H1 (cell line): ENCODE measurements around the gene GALNT17. TPM values are rescaled to one million over a fixed set of nuclear protein-coding genes. Genes with fewer than 3 reads are reported as not detected.

ENCODE experiments used
- CEBPB ChIP-seq: IDR thresholded peaks from 2 replicates; pipeline ENCODE4 v1.6.1; 2012; ENCODE audit warnings: low read depth, low read length
- FOSL1 ChIP-seq: IDR thresholded peaks from 2 replicates; pipeline ENCODE4 v1.6.1; 2011; ENCODE audit warnings: mild to moderate bottlenecking, low read depth, low read length, moderate library complexity; ENCODE audit not compliant: insufficient read depth
- GABPA ChIP-seq: IDR thresholded peaks from 2 replicates; pipeline ENCODE4 v1.6.1; 2011; ENCODE audit warnings: mild to moderate bottlenecking, low read length, moderate library complexity, borderline replicate concordance; ENCODE audit not compliant: insufficient read depth
- RBBP5 ChIP-seq: IDR thresholded peaks from 2 replicates; pipeline ENCODE4 v1.7.1; 2012; ENCODE audit warnings: low read depth, mild to moderate bottlenecking, inconsistent platforms, low read length, moderate library complexity, borderline replicate concordance
- polyA plus RNA-seq, 7 experiments: library from polyadenylated mRNA; depleted of rRNA in 3 of 7; stranded (reverse) in 5 of 7; unstranded in 2 of 7; fragments of >200 nt in 5 of 7; fragments of 200-250 nt in 2 of 7; gene quantifications; 1 replicate in 5 of 7; 2 replicates in 1 of 7; 4 replicates in 1 of 7; pipeline versions ENCODE4 v1.2.1 to v1.2.3, GENCODE V29; 2011 to 2013; ENCODE audit warnings: missing spikeins in 2 of 7, mixed read lengths in 2 of 7
- total RNA-seq: library from RNA; stranded (reverse); fragmentation: NEBNext Ultra II Directional; extraction: Animal tissue kit (Norgen Biotek cat#: 25700); gene quantifications from 2 replicates; pipeline ENCODE4 v1.2.1, GENCODE V29; 2021

Gene GALNT17
- total and polyA plus RNA-seq, 2 of the 8 experiments (the other 6 are each of a cell fraction or from before 2014, with no cell fraction given) = 37.7 to 47.0 TPM

- no peak for TF ChIP-seq FOSL1
- no peak for TF ChIP-seq CEBPB
- no peak for TF ChIP-seq GABPA
- no peak for TF ChIP-seq RBBP5
These were observed 135.0 kb downstream of the GALNT17 start (continued) for GRCh38 chr7:71266912-71267311.
